ENCODE measurements around the gene IQCB1.

The IQCB1 gene

GRCh38 chr3:121720163-121720562 lies 114.7 kb downstream of the IQCB1 start:
- no peak for TF ChIP-seq CTCF (conservative IDR thresholded peaks at IDR 0.05)
- no peak overlapping the region for H3K27ac ChIP-seq

All from VCaP (cell line).